Activated CD4-positive, alpha-beta T cell treated with anti-CD3 and anti-CD28 coated beads, Interleukin-2, amount 50 U/mL, for 48 hours (primary cell): ENCODE data around the gene TGFBR2.
"Not testable (repeated sequence)": the region's sequence is repeated elsewhere in the genome, so short reads cannot be mapped to it uniquely, and the experiment has no call there.

Source experiments
- DNase-seq, 2 experiments: peaks; one replicate each; pipeline ENCODE4 v3.0.0-alpha.2; 2020

Gene TGFBR2

GRCh38 chr3:30620402-30621360 lies 14.3 kb downstream of the TGFBR2 start:
- DNase-seq = no peak

GRCh38 chr3:30621576-30621975 lies 15.2 kb downstream of the TGFBR2 start:
- no peak for DNase-seq

- no peak for DNase-seq
Observed at GRCh38 chr3:30622047-30622545, 15.7 kb downstream of the TGFBR2 start.

GRCh38 chr3:30622790-30623189 lies 16.4 kb downstream of the TGFBR2 start:
- DNase-seq = no peak

GRCh38 chr3:30623351-30623750 lies 16.9 kb downstream of the TGFBR2 start:
- no peak for DNase-seq

- not testable (repeated sequence) for DNase-seq
Observed at GRCh38 chr3:30624480-30624879, 18.1 kb downstream of the TGFBR2 start.

GRCh38 chr3:30625541-30626438 lies 19.4 kb downstream of the TGFBR2 start:
- no peak for DNase-seq

GRCh38 chr3:30626443-30627180 lies 20.2 kb downstream of the TGFBR2 start:
- DNase-seq = no peak

GRCh38 chr3:30628205-30628900 lies 22.0 kb downstream of the TGFBR2 start:
- no peak for DNase-seq

- no peak for DNase-seq
Observed at GRCh38 chr3:30628901-30629590, 22.6 kb downstream of the TGFBR2 start.

GRCh38 chr3:30629746-30630145 lies 23.3 kb downstream of the TGFBR2 start:
- no peak for DNase-seq

- no peak for DNase-seq
Observed at GRCh38 chr3:30630238-30631030, 24.0 kb downstream of the TGFBR2 start.

GRCh38 chr3:30631243-30631904 lies 25.0 kb downstream of the TGFBR2 start:
- DNase-seq = peak; percentile 64 to 72

GRCh38 chr3:30632065-30632464 lies 25.7 kb downstream of the TGFBR2 start:
- DNase-seq = no peak

- DNase-seq = no peak
Observed at GRCh38 chr3:30632521-30632920, 26.1 kb downstream of the TGFBR2 start.

GRCh38 chr3:30633718-30634117 lies 27.3 kb downstream of the TGFBR2 start:
- DNase-seq = no peak

- DNase-seq = no peak
Observed at GRCh38 chr3:30634761-30635735, 28.6 kb downstream of the TGFBR2 start.
